ENCODE results near the gene SLC15A4.

The SLC15A4 gene

DNA sequence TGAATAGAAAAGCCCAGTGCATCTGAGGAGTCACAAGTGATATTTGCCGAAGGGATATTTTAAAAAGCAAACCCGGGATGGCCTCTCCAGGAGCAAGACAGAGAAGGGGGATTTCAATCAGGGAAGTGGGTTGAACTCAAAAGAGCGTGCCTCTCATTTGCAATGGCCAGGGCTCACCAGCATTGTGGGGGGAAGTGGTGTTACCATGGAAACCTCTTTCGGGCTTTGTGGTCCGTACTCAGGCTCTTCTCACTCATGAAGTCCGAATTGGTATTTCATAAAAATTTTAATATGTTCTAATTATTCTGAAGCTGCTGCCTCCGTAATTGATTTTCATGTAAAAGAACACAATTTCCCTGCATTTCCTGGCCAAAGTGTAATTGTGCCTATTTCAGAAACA, 79.8 kb downstream of the SLC15A4 start:
- DNase-seq: no peak
